CD4-positive, alpha-beta T cell treated with Interleukin-10 for 1 hour (primary cell): ENCODE data around the gene CSNK1G2.

Experiments used
- DNase-seq: peaks from one replicate; pipeline ENCODE4 v3.0.0-alpha.2; 2020

The CSNK1G2 gene

DNA sequence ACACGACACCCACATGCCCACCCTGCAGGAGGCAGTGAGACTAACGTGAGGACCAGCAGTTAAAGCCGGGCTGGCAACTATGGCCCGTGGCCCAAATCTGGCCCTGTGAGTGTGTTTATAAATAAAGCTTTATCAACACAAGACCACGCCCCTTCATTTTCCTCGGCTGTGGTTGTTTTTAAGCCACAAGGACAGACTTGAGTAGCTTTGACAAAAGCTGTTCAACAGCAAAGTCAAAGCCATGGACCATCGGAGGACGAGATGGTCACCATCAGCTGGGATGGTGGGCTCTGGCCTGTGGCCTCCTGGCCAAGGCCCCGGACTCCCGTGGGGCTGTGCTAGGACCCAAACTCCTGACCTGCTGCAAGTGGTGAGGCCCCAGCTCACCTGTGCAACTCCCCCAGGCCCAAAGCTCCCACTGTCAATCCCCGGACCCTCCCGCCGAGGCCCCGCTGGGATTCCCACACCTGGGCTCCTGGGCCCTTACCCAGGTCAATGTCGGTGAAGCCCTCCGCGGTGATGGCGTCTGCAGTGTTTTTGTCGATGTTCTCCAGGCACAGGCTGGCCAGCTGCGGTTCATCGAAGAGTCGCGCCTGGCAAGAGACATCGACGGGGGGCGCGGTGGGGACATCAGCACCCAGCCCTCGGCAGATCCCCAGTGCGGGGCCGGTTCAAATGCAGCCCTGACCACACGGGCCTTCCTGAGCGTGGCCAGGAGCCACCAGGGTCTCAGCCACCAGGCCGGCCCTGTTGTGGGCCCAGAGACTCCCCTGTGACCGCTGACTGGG lies 49.5 kb downstream of the CSNK1G2 start:
- DNase-seq: no peak

DNA sequence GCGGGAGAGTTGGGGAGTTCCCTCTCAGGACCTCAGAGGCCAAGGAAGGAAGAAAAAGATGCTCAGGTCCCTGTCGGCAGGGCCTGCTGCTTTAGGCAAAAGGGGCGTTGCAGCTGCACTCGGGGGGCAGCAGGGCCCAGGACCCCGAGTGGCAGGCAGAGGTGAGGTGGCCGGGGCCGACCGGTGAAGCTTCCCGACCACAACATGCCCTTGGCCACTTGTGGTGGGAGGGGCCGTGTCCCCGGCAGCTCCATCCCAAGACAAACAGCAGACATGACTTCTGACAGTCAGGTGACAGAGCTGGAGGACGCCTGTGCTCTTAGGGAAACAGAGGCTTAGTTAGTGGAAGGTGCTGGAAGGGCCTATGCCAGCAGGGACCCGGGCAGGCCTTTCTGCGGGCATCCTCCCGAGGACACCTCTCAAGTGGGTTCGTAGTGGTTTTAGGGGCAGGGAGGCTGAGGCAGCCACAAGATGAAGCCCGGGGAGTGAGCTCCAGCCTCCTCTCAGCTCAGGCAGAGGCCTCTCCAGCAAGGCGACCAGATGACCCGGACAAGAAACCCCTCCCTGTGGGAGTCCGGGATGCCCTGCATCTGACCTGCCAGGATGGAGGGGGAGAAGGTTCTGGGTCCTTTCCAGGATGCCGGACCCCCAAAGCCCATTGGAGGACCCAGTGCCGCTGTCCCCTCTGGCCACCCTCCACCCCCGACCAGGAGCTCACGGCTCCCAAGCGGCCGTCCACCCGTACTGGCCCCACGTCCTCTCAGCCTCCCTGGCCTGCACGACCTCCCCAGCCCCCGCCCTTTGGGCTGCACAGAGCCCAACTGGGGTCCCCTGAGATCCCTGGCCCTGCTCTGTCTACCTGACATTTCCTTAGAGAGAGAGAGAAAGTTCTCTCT lies 50.3 kb downstream of the CSNK1G2 start:
- no peak for DNase-seq

DNA sequence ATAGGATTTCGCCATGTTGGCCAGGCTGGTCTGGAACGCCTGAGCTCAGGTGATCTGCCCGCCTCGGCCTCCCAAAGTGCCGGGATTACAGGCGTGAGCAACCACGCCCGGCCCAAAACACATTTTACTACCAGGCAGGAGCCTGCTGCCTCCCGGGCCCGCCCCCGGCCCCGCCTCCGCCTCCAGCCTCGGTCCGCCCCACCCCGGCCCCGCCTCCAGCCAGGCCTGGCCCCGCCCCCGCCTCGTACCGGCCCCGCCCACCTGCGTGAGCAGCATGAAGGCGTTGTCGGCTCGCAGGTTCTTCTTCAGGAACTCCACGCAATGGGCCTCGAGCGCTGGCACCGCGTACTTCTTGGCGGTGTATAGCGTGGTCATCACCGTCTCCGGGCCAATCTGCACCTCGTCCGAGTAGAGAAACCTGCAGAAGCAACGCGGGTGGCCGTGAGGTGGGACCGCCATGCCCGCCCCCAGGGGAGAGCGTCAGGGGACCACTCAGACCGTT lies 51.8 kb downstream of the CSNK1G2 start:
- peak; percentile 27 for DNase-seq

DNA sequence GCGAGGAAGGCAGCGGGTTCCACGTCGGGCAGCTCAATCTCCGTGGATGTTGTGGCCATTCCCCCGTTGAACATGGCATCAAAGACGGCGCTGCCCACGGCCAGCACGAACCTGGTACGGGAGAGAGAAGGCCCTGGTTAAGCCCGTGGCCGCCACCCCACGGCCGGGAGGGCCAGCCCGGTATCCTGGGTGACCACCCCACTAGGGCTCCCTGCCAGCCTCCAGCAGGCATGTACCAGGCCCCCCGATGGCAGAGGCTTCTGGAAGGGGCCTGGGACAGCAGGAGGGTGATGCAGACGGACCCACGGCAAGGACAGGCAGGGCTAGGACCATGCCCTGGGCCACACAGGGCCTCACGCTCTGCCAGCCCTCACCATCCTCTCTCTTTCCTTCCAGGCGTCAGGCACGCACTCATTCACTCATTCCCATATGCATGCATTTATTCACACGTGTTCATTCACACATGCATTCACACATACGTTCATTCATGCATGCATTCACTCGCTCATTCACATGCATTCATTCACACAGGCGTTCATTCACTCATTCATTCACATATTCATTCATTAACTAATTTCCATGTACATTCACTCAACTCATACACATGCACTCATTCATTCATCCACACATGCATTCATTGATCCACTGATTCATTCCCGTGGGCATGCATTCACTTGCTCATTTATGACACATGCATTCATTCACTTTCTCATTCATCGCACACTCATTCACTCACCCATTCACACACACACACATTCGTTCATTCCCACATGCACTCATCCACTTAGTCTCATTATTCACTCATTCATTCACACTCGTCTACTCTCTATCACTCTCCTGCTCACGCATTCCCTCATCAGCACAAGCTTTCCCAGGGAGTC lies 56.6 kb downstream of the CSNK1G2 start:
- no peak for DNase-seq

DNA sequence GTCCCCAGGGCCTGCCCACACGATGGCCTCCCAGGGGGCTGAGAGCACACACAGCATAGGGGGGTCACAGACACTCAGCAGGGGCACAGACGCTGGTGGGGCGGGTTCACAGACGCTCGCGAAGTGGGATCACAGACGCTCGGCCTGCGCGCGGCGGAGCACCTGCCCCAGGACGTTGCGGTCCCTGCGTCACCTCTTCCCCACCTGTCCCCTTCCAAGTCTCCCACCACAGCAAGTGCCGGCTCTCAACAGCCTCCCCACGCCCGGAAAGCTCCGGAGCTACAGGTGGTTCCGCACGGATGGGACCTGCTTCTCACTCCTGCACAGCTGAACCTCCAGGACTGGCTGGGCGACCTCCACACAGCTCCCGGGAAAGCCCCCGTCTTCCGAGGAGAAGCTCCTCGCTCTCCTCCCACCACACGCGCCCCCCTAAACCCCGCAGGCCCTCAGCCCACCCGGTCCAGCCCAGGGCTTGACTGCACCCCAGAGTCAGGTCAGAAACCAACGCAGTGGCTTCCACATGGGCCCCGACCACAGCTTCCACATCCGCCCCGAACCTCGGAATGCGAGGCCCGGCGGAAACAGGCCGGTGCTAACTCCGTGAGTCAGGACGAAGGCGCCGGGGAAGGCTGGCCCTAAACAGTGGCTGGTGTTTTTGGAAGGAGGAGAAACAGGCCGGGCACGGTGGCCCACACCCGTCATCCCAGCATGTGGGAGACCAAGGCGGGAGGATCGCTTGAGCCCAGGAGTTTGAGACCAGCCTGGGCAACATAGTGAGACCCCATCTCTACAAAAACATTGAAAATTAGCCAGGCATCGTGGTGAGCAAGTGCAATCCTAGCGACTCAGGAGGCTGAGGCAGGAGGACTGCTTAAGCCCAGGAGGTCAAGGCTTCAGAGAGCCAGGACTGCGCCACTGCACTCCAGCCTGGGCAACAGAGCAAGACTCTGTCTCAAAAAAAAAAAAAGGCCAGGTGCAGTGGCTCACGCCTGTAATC lies 58.0 kb downstream of the CSNK1G2 start:
- DNase-seq: no peak

DNA sequence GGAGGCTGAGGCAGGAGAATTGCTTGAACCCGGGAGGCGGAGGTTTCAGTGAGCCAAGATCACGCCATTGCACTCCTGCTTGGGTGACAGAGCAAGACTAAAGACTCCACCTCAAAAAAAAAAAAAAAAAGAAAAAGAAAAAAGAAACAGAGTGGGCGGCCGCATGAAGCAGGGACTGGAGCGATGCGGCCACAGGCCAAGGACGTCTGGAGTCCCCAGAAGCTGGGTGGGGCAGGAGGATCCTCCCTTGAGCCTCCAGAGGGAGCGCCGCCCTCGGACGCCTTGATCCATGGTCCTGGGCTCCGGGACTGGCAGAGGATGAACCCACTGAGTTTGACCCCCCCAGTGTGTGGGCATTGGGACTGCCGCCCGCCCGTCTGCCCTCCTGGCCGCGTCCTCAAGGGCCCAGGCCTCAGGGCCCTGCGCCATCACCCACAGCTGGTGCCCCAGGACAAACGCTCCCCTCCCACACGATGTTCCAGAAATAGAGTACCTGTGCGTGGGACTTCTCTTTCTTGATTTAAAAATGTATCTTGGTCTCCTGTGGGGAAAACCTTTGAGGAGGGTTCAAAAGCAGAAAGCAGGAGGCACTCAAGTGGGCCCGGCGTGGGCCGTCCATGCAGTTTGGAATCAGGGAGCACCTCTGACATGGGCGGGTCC lies 59.0 kb downstream of the CSNK1G2 start:
- DNase-seq: no peak

DNA sequence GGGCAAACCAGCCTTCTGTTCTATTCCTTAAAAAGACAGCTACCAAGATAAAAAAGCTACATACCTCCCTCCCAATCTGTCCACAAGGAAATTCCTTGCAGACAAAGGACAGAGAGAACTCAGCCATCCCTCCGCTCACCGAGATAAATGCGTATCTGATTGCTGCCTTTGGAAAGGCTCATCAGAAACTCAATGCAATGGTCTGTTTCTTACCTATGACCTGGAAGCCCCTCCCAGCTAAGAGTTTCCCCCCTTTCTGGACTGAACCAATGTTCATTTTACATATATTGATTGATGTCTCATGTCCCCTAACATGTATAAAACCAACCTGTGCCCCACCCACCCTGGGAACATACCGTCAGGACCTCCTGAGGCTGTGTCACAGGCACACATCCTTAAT lies 62.9 kb downstream of the CSNK1G2 start:
- no peak for DNase-seq

DNA sequence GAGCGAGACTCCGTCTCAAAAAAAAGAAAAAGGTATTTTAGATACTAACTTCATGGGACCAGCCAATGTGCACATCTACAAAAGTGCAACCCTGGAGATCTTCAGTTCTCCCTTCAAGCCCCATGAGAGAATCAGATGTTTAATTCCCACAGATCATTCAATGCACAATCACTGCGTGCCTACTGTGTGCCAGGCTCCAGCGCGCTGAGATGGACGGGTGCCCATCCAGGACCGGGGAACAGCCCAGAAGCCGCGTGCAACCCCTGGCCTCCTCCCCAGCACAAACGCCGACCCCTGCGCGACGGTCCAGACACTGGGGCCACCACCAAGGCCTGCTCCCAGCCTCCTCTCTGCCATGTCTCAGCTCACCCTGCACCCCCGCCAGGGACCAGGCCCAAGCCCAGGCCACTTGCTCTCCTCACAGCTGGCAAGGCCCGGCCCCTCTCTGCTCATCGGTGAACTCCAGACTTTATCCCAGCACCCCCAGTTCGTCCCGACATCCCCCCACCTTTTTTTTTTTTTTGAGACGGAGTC lies 69.2 kb downstream of the CSNK1G2 start:
- DNase-seq: no peak

DNA sequence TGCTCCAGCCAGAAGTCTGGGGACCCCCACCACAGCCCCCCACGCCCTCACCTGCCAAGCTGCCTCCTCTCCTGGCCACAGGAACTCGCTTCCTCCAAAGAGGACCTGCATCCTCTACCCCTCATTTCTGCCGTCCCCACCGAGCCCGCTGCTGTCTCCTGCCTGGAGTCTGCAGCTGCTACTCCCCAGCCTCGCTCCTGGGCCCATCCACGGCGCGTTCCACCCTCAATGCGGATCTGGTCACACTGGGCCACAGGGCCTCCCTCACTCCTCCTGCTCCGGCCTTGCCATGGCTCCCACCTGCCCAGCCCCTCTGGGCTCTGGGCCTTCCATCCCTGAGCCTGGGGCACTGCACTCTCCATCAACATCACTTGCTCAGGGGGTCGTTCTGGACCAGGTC lies 70.2 kb downstream of the CSNK1G2 start:
- no peak for DNase-seq

DNA sequence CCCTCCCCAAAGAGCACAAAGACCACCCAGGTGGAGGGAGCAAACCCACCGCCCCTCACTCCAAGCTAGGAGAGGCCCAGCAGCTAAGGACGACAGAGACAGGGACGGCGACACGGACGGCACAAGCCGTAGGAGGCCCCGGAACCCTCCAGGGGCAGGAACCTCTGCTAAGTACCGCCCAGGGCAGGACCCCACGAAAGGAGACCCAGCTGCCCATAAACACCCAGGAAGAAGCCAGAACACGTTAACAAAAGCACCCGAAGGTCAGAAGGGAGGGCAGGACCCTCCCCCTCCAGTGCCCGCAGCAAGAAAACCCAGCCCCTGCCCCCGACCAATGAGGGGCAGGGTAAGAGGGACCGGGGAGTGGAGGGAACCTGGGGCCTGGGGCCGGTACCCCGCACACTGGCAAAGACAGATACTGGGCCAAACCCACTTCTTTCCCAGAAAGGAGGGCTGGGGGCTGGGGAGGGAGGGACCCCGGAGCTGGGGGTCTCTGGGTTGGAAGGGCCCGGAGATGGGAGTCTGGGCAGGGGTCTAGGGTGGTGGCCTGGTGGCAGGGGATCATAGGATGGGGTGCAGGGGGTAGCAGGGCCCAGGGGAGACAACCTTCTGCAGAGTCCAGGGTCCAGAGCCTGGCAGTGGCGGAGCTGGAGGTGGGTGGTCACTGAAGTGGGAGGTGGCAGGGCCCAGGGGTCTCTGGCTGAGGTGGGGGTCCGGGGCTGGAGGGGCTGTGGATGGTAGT lies 72.1 kb downstream of the CSNK1G2 start:
- no peak for DNase-seq

DNA sequence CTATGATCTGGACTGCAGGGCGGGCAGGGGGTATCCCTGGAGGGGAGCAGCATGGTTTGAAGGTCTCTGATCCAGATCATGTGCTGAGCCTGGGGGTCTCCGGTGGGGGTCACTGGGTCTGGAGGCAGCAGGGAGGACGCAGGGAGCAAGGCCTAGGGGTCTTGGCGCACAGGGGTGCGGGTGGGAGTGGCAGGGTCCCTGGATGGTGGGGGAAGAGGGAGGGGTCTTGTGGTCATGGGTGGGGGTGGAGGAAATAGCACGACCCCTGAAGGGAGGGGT lies 72.7 kb downstream of the CSNK1G2 start:
- no peak for DNase-seq

DNA sequence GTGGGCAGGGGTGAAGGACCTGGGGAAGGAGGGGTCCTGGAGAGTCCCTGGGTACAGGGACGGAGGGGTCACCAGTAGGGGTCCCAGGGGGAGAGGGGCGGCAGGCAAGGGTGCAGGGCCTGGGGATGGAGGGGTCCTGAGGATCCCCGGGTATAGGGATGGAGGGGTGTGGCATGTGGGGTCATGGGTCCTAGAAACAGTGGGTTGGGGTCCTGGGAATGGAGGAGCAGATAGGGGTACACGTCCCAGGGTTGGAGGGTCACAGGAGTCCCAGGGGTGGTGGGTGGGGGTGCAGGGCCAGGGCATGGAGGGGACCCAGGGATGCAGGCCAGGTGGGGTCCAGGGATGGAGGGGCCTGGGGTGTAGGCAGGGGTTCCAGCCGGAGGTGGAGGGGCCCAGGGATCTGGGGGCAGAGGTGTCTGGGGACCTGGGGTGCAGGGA lies 73.2 kb downstream of the CSNK1G2 start:
- no peak for DNase-seq

DNA sequence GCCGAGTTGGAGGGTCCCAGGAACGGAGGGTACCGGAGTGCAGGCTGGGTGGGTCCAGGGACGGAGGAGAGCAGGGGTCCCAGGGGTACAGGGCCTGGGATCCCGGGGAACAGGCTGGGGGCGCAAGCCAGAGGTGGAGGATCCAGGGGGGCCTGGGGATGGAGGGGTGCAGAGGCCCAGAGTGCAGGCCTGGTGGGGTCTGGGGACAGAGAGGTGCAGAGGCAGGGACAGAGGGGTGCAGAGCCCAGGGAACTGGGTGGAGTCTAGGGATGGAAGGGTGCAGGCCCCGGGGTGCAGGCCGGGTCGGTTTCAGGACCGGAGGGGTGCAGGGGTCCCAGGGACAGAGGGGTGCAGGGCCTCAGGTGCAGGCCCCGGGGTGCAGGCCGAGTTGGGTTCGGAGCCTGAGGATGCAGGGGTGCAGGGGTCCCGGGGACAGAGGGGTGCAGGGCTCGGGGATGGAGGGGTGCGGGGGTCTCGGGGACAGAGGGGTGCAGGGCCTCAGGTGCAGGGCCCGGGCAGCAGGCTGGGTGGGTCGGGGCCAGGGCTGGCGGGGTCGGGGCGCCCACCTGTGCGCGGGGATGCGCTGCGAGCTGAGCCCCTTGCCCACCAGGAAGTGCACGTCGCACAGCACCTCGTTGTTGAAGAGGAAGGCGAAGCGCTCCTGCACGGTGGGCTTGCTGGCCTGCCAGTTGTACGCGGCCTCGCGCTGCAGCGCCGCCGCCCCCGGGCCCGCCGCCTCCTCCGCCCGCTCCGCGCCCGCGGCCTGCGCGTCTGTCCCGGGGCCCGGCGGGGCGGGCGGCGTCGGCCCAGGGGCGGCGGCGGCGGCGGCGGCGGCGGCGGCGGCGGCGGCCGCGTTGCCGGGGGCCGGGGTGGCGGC lies 74.0 kb downstream of the CSNK1G2 start:
- DNase-seq: peak; percentile 32

DNA sequence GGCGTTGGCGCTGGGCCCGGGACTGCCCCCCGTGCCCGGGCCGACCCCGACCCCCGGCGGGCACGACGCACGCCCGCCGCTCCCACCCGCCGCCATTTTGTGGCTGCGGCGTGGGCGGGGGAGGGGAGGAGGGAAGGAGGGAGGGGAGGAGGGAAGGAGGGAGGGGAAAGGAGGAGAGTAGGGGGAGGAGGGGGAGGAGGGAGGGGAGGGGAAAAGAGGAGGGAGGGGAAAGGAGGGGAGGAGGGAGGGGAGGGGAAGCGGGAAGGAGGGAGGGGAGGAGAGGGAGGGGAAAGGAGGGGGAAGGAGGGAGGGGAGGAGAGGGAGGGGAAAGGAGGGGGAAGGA lies 74.6 kb downstream of the CSNK1G2 start, which contains the start of gene BTBD2:
BTBD2 (minus strand) TSS at position 107 of the 343 bp plus-strand sequence; CDS start at position 96, 11 bp downstream.
- DNase-seq: peak; percentile 64

DNA sequence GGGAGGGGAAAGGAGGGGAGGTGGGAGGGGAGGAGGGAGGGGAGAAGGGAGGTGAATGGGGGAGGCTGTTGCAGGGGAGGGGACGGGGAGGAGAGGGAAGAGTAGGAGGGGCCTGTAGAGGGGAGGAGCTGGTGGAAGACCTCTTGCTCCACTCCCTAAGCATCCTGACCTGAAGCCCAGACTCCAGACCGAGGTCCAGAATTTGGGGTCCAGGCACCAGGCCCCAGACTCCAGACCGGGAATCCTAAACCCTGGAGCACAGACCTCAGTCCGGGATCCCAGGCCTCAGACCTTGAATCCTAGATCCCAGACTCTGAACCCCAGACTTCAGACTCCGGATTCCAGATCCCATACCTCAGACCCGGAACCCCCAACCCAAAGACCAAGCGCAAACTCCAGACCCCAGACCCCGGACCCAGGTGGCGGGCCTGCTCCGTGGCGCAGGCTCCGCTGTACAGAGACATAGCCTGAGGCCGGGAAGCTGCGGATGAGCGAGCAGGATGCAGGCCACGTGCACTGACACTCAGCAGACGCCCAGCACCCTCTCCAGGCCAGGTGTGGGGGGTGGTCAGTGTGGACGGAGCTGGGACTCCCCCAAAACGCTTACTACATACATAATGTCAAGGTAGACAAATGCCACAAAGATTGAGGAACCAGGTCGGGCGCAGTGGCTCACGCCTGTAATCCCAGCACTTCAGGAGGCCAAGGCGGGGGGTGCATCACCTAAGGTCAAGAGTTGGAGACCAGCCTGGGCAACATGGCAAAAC lies 75.3 kb downstream of the CSNK1G2 start:
- peak; percentile 75 for DNase-seq

DNA sequence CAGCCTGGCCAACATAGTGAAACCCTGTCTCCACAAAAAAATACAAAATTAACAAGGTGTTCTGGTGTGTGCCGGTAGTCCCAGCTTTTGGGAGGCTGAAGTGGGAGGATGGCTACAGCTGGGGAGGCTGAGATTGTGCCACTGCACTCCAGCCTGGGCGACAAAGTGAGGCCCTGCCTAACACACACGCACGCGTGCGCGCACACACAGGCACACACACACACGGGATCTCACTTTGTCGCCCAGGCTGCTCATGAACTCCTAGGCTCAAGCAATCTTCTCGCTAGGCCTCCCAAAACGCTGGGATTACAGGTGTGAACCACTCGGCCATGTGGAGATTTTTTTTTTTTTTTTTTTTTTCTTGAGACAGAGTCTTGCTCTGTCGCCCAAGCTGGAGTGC lies 77.8 kb downstream of the CSNK1G2 start:
- DNase-seq: no peak

DNA sequence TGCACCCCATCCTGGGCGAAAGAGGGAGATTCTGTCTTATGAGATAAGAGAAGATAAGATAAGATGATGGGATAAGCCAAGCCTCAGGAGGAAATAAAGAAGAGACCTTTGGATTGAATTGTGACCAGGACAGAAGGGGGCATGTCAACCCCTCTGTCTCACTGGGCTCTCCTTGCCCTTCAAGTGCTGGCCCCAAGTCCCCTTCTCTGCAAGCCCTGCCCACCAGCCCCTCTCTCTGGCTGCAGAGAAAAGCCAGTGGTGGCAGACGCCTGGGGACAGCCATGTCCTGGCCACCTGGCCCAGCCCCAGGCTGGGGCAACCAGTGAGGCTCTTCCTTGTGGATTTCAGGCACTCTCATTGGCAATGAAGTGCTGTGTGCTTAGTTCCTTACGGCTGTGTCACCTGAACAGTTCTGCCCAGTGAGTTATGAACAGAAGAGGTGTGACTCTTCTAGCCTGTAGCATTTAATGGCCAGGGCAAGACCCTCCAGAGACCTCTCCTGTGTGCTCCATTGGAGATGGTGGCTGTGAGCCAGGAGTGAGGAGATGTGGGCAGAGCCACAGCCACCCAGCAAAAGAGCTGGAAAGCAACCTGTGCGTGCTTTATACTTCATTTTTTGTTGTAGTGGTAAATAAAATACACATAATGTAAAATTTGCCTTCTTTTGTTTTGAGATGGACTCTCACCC lies 80.6 kb downstream of the CSNK1G2 start:
- DNase-seq: no peak

DNA sequence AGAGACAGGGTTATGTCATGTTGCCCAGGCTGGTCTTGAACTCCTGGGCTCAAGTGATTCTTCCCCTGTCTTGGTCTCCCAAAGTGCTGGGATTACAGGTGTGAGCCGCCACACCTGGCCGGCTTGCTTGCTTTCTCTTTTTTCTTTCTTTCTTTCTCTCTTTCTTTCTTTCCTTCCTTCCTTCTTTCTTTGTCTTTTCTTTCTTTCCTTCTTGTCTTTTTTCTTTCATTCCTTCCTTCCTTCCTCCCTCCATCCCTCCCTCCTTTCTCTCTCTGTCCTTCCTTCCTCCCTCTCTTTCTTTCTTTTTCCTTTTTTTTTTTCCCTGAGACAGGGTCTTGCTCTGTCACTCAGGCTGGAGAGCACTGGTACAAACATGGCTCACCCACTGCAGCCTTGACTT lies 81.3 kb downstream of the CSNK1G2 start:
- no peak for DNase-seq
